K562 (cell line): Measurements from ENCODE around the gene COQ9. TPM values are rescaled to one million over a fixed set of nuclear protein-coding genes. Genes with fewer than 3 reads are reported as not detected.
A peak's percentile ranks its signal among the peaks of the same experiment; 100 is the strongest.

Experiments used
- ARID1B ChIP-seq: fragments of 450-650 bp; IDR thresholded peaks from 2 replicates; pipeline ENCODE4 v1.6.1; 2016; ENCODE audit warnings: antibody characterized with exemption, mild to moderate bottlenecking, inconsistent platforms
- BCOR ChIP-seq: fragments of 450-650 bp; IDR thresholded peaks from 2 replicates; pipeline ENCODE4 v1.6.1; 2016
- CHCHD3 ChIP-seq: fragments of 250-450 bp; sonication (Bioruptor Pico); IDR thresholded peaks from 2 replicates; pipeline ENCODE4 v2.1.2; 2022; ENCODE audit warnings: mild to moderate bottlenecking
- CXXC5 ChIP-seq: fragments of 250-450 bp; sonication (Bioruptor Pico); IDR thresholded peaks from 2 replicates; pipeline ENCODE4 v1.8.0; 2022; ENCODE audit warnings: inconsistent platforms, mild to moderate bottlenecking, moderate library complexity
- DIDO1 ChIP-seq: fragments of 450-650 bp; IDR thresholded peaks from 2 replicates; pipeline ENCODE4 v1.6.1; 2016; ENCODE audit warnings: low read depth, missing biosample characterization, missing genetic modification characterization
- GABPB1 ChIP-seq: sonication (generic); formaldehyde crosslinking; IDR thresholded peaks from 2 replicates; pipeline ENCODE4 v1.8.0; 2022; ENCODE audit warnings: mild to moderate bottlenecking, missing genetic modification reagents
- GTF2A2 ChIP-seq: IDR thresholded peaks from 2 replicates; pipeline ENCODE4 v1.6.1; 2016; ENCODE audit warnings: mild to moderate bottlenecking, missing genetic modification characterization, missing compliant biosample characterization
- HMGN3 ChIP-seq: IDR thresholded peaks from 2 replicates; pipeline ENCODE4 v1.6.1; 2011; ENCODE audit warnings: borderline replicate concordance, low read depth, mild to moderate bottlenecking, mixed read lengths, low read length; ENCODE audit not compliant: insufficient read length; ENCODE audit errors: extremely low read depth
- HMGXB4 ChIP-seq: sonication (generic); formaldehyde crosslinking; IDR thresholded peaks from 2 replicates; pipeline ENCODE4 v1.8.1; 2023; ENCODE audit warnings: mild to moderate bottlenecking, missing genetic modification reagents
- NFIC ChIP-seq: fragments of 450-650 bp; IDR thresholded peaks from 2 replicates; pipeline ENCODE4 v1.6.1; 2017; ENCODE audit warnings: mild to moderate bottlenecking, inconsistent platforms
- PBX2 ChIP-seq, 2 experiments: IDR thresholded peaks in 1 of 2; conservative IDR thresholded peaks in 1 of 2; 2 replicates each; pipeline ENCODE4 v1.6.1; 2016; ENCODE audit warnings: low read depth in 2 of 2, mild to moderate bottlenecking in 1 of 2, missing compliant biosample characterization in 1 of 2, missing genetic modification characterization in 1 of 2, moderate library complexity in 1 of 2
- PRMT5 ChIP-seq: sonication (generic); formaldehyde crosslinking; IDR thresholded peaks from 2 replicates; pipeline ENCODE4 v1.5.0; 2020; ENCODE audit warnings: missing genetic modification reagents
- RB1 ChIP-seq: fragments of 450-650 bp; IDR thresholded peaks from 2 replicates; pipeline ENCODE4 v1.6.1; 2017; ENCODE audit warnings: low read depth, mild to moderate bottlenecking
- SIX5 ChIP-seq, 2 experiments: IDR thresholded peaks; 2 replicates each; pipeline ENCODE4 v1.6.1; 2011; ENCODE audit warnings: low read length in 2 of 2, borderline replicate concordance in 1 of 2, low read depth in 1 of 2, mild to moderate bottlenecking in 1 of 2, moderate library complexity in 1 of 2; ENCODE audit not compliant: insufficient read depth in 1 of 2
- TEAD1 ChIP-seq, 2 experiments: fragments of 450-650 bp in 1 of 2; sonication (generic) in 1 of 2; formaldehyde crosslinking; IDR thresholded peaks; 2 replicates each; pipeline versions ENCODE4 v1.4.0 to v1.8.0; 2020 to 2022; ENCODE audit warnings: mild to moderate bottlenecking in 2 of 2, missing genetic modification reagents in 1 of 2
- TRIM25 ChIP-seq: fragments of 450-650 bp; IDR thresholded peaks from 2 replicates; pipeline ENCODE4 v1.7.0; 2016; ENCODE audit warnings: borderline replicate concordance
- XRCC4 ChIP-seq: IDR thresholded peaks from one replicate; pipeline ENCODE4 v1.6.1; 2011; ENCODE audit not compliant: insufficient read depth, insufficient read length; ENCODE audit errors: extremely low read depth
- ZKSCAN3 ChIP-seq: fragments of 250-450 bp; sonication (Bioruptor Pico); IDR thresholded peaks from 2 replicates; pipeline ENCODE4 v1.4.0; 2020
- ZNF121 ChIP-seq: sonication (generic); formaldehyde crosslinking; conservative IDR thresholded peaks from 2 replicates; pipeline ENCODE4 v1.8.0; 2022; ENCODE audit warnings: missing genetic modification reagents
- ZNF165 ChIP-seq: fragments of 250-450 bp; sonication (Bioruptor Pico); IDR thresholded peaks from 2 replicates; pipeline ENCODE4 v1.4.0; 2020; ENCODE audit warnings: borderline replicate concordance
- ZNF507 ChIP-seq: conservative IDR thresholded peaks from 2 replicates; pipeline ENCODE4 v1.6.1; 2017; ENCODE audit warnings: missing genetic modification characterization, missing compliant biosample characterization
- ZNF785 ChIP-seq: fragments of 250-450 bp; sonication (Bioruptor Pico); IDR thresholded peaks from 2 replicates; pipeline ENCODE4 v1.4.0; 2020; ENCODE audit warnings: mild to moderate bottlenecking
- polyA plus RNA-seq, 8 experiments: library from polyadenylated mRNA; depleted of rRNA in 4 of 8; stranded (reverse) in 5 of 8; unstranded in 3 of 8; fragments of >200 nt; fragmentation: Nextera tagmentation in 2 of 8; fragmentation: Illumina TruSeq in 1 of 8; extraction: Ambion mirVana in 2 of 8; extraction: Trizol in 1 of 8; gene quantifications; 2 replicates each; pipeline versions ENCODE4 v1.2.1 to v1.2.3, GENCODE V29; 2011 to 2014; ENCODE audit warnings: inconsistent platforms in 1 of 8, missing spikeins in 1 of 8
- total RNA-seq, 7 experiments: library from RNA; depleted of rRNA in 6 of 7; stranded (reverse); fragments of >200 nt in 6 of 7; fragmentation: Illumina TruSeq in 2 of 7; extraction: Trizol in 2 of 7; gene quantifications; 2 replicates each; pipeline versions ENCODE4 v1.2.1 to v1.2.3, GENCODE V29; 2011 to 2021; ENCODE audit warnings: low replicate concordance in 1 of 7

Gene COQ9
- total and polyA plus RNA-seq, 9 of the 15 experiments (the other 6 are each of a cell fraction or from before 2014, with no cell fraction given), result 35.0 to 139 (median 71.4) TPM

GRCh38 chr16:57462209-57462977 lies 15.1 kb downstream of the COQ9 start, which contains the start of gene POLR2C (continued):
- no peak for TF ChIP-seq BCOR
- TF ChIP-seq NFIC, result peak; percentile 60
- TF ChIP-seq DIDO1 (tag), result peak; percentile 66; the same call in 1 of the 2 replicates
- peak; percentile 97 for TF ChIP-seq GABPB1 (CRISPR knock-in tag)
- TF ChIP-seq ZNF507 (tag), result no peak
- no peak for TF ChIP-seq CHCHD3 (CRISPR knock-in tag)
- TF ChIP-seq XRCC4, result no peak
- no peak for TF ChIP-seq ZNF165 (CRISPR knock-in tag)
- TF ChIP-seq ZNF785, result no peak
- TF ChIP-seq GTF2A2 (tag), result no peak
- TF ChIP-seq SIX5 (IDR thresholded peaks at IDR 0.05; ENCODE audit: borderline replicate concordance in 1 of 2, insufficient read depth in 1 of 2, low read depth in 1 of 2, low read length in 2 of 2), result peak in 1 of 2 experiments; percentile 23; a peak in 1 of 4 replicates
- TF ChIP-seq TEAD1 (CRISPR knock-in tag; IDR thresholded peaks at IDR 0.05), result peak in 1 of 2 experiments; percentile 23; a peak in 1 of 4 replicates
- TF ChIP-seq HMGXB4 (CRISPR knock-in tag), result no peak
- TF ChIP-seq PRMT5, result no peak
- TF ChIP-seq HMGN3, result peak; percentile 88
- TF ChIP-seq ZKSCAN3, result no peak
- no peak for TF ChIP-seq PBX2 (CRISPR knock-in tag; IDR thresholded peaks at IDR 0.05; ENCODE audit: low read depth)
- TF ChIP-seq PBX2 (tag; conservative IDR thresholded peaks at IDR 0.05; ENCODE audit: low read depth), result no peak
- TF ChIP-seq RB1, result peak; percentile 92
- peak; percentile 33; the same call in 1 of the 2 replicates for TF ChIP-seq ARID1B
- no peak for TF ChIP-seq ZNF121 (CRISPR knock-in tag)
- peak; percentile 93 for TF ChIP-seq CXXC5 (CRISPR knock-in tag)
- TF ChIP-seq TRIM25, result no peak
